Epithelial cell of prostate (primary cell): ENCODE data around the gene FMNL2.

Source experiments
- DNase-seq: peaks from one replicate; pipeline ENCODE4 v3.0.0-alpha.2; 2011; ENCODE audit warnings: low read depth, low spot score
- H3K27ac ChIP-seq: fragments of 450-650 bp; 2 replicates; pipeline ENCODE4 v1.5.1; 2017; ENCODE audit warnings: mild to moderate bottlenecking

The FMNL2 gene

DNA sequence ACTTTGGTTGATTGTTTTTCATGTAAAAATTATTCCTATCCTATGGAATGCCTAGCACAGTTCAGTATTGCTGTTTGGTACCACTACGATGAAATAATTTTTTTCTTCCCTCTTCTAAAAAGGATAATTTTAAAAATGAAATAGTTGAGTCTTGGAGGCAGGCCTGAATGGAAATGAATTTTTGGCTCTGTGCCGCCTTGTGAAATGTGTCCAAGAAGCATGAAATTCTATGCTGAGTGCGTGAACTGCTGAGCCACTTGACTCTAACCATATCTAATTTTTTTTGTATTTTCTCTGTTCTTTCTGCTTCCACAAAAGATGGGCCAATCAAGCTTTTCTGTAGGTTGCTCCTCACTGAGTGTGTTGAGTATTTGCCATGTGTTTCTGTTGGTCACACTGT lies 287.2 kb downstream of the FMNL2 start:
- DNase-seq, result no peak
- H3K27ac ChIP-seq, result no peak overlapping the region

DNA sequence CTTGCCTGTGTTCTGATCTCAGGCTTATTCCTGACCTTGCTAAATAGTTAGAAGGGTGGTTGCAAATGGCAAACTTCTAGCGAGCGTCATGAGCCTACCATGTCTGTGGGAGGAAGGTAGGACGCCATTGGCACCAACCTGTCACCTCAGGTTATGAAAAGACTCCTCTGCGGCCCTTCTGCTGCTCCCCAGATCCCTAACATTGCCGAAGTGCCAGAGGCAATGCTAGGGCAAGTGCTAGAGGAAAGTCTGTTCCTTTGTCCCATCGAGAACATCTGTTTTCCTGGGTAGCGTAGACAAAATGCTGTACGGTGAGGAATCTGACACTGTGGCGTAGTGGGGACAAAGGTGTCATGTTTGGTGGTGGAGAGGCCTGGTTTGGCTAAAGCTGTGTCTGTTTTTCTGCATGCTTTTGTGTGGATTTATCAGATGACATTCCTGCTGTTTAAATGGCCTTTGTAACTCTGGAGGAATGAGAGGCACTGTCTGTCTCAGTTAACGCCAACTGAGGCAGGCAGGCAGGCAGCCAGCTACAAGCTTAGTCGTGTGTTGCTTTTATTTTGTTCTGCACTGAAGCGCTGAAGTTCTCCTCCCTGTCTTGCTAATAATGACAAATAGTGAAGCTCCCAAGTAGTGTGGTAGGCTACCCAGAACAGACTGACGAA lies 288.2 kb downstream of the FMNL2 start:
- no peak overlapping the region for H3K27ac ChIP-seq
- no peak for DNase-seq

DNA sequence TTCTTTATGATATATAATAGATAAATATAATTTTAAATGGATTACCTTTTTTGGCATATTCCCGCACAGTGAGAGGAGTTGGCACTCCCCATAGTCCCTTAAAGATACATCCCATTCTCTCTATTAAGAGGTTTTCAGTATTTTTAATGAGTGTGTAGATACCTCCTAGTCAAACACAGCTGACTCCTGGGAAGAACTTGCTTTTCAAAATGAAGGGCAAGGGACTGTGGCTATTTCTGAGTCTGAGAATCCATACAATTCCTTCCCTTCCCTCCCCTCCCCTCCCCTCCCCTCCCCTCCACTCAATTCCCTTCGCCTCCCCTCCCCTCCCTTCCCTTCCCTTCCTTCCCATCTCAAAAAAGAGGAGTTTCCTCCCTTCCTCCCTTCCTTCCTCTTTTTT lies 288.8 kb downstream of the FMNL2 start:
- H3K27ac ChIP-seq, result no peak overlapping the region
- DNase-seq, result no peak

DNA sequence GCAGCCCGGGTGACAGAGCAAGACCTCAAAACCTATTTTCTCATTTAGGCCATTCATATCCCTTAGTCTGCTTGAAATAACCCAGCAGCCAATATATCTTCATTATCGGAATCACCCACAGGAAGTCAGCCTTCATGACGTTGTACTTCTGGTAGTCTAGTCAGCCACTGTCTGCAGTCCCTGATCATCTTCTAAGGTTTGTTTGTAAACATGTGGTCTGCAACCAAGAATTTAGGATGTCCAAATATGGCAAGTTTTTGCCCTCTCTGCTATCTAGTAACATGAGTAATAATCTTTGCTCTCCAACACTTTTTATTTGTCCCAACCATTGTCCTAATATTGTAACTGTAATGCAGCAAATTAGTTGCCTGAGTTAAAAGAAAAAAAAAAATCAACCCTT lies 289.8 kb downstream of the FMNL2 start:
- no peak for DNase-seq
- H3K27ac ChIP-seq, result no peak overlapping the region

DNA sequence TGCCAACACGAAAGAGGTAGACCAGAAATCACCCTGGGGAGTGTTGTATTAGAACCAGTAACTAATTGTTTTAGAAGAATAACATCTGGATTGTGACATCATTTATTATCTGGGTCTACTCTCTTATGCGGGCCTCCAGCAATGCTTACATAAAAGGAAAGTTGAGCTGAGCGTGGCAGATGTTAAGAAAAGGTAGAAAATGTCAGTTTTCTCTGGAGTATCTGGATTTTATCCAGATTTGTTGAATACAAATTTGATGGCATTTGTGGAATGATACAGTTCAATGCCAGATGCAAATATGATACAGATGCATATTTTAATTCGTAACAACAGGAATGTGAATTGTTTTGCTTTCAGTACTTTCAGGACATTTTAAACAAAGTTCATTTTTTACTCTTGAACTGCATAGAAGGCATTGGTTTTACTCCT lies 292.0 kb downstream of the FMNL2 start:
- no peak for DNase-seq
- H3K27ac ChIP-seq, result no peak overlapping the region

DNA sequence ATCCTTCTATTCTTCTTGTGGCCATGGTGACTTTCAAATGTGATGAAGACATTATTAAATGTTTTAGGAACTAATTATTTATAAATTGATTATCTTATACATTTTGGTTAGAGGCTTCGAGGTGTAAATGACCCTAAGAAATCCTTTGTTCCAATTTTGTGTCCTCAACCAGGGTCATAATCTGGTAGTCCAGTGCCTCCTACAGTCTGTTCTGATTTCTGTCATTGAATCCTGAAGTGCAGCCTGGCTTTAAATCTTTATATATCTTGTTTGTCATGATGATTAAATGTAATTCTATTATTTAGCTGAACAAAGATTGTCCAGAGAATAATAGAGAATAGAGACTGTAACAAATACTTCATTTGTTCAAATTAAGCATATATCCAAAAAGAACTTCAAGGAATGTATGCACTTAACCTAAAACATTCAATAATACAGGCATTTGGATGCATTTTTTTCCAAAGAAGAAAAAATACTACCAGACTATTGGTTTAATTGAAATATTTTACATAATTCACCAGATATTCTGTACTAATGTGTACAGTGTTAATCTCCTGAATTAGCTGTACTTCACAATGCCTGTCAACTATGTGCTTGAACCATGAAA lies 292.5 kb downstream of the FMNL2 start:
- DNase-seq, result no peak
- no peak overlapping the region for H3K27ac ChIP-seq

DNA sequence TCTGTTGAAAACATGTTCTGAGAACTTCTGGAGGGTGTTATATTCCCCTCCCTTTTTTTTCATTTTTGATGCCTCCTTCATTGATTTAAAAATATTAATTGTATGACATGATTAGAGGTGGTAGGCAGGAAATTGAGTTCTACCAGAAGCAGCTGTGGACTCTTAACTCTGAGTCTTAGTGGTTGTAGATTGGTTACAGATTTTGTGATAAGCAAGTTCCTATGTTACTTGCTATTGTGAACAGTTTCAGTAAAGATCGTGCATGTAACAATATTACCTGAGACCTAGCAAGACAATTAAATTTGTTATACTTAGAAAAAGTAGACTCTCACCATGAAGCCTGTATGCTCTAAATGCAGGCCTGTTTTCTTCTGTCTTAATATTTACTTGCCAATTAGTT lies 294.2 kb downstream of the FMNL2 start:
- no peak overlapping the region for H3K27ac ChIP-seq
- no peak for DNase-seq

DNA sequence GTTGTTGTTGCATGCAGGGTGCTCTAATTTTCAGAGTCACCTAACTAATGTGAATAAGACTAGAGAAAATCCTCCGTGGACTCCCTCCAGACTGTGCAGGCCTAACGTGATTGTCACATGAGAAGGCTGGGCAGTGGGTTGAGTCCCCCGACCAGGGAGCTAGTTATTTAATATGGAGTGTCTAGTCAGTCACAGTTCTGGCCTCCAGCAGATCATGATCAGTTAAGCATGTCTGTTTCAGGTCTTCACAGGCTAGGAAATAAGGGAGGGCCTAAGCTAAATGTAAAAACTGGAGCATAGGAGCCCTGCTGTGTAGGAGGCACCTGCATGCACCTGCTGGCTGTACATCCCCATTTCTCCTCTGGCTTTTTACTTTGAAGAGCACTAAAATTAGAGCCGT lies 295.5 kb downstream of the FMNL2 start:
- DNase-seq, result no peak
- no peak overlapping the region for H3K27ac ChIP-seq

DNA sequence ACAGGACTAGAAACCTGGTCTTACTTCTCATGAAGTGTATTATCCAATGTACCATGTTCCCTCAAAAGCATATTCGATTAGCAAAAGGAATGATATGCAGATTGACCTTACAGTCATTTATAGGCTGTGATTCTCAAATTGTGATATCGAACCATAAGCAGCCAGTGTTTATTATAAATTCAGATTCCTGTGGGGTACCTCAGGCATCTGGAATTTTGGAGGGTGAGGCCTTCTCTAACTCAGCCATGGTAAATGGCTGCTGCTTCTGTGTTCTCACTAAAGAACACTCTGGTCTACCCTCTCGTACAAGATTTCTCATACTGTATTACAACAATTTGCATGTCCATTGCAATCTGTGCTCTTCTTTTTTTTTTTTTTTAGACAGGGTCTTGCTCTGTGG lies 297.8 kb downstream of the FMNL2 start:
- H3K27ac ChIP-seq, result no peak overlapping the region
- DNase-seq, result no peak

DNA sequence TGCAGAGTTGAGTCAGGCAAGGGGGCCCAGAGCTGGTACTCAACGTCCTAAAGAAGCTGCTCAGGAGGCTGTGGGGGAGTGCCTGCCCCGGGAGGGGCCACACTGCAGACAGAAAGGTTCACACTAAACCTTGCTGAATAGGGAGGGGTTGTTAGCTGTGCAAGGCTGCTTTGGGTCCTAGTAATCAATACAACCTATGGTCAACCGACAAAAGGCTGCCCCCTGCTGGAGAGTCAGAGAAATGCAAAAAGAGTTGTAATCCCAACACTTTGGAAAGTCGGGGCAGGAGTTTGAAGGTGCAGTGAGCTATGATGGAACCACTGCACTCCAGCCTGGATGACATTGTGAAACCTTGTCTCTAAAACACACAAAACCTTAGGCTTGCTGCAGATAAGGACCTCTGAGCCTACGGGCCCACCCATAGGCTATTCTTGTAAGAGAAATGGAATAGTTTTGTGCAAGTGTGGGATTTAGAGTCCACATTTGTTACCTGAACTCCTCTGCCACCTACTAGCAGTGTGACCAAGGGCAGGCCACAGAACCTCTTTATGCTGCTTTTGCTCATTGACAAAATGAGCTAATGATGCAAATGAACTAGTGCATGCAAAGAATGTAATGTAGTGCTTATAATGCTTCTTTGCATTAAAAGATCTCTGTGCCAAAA lies 300.8 kb downstream of the FMNL2 start:
- H3K27ac ChIP-seq, result no peak overlapping the region
- DNase-seq, result no peak

DNA sequence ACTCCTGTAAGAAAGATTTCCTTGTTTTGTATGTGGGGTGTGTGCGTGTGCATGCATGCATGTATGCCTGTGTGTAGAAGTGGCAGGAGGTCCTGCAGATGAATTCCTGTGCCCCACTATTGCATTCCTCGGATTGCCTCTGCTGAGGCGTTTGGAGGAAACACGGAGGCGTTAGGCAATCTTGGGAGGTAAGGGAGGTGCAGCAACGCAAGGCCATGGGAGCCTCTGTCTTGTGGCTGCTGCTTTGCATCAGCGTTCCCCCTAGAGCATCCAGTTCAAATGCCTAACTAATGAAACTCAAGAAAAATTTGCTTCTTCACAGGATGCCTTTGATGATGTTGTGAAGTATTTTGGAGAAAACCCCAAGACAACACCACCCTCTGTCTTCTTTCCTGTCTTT lies 302.3 kb downstream of the FMNL2 start:
- no peak for DNase-seq
- H3K27ac ChIP-seq, result no peak overlapping the region

DNA sequence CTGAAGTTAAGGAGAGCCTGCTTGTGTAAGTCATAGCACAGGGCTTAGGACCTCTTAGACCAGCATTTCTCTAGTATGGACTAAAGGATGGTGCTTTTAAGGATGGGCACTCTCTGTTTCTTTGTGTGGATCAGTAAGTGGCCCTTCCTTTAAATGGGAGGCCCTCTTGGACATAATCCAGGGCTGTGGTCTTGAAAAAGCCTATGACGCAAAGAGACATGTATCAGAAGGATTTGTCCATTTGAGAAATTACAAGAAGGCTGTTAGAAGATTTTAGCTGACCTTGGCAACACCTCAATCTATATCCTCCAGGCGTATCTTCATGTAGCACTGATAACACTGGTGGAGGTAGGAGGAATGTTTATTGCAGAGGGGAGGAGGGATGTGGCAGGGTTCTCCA lies 303.1 kb downstream of the FMNL2 start:
- DNase-seq, result no peak
- H3K27ac ChIP-seq, result no peak overlapping the region

DNA sequence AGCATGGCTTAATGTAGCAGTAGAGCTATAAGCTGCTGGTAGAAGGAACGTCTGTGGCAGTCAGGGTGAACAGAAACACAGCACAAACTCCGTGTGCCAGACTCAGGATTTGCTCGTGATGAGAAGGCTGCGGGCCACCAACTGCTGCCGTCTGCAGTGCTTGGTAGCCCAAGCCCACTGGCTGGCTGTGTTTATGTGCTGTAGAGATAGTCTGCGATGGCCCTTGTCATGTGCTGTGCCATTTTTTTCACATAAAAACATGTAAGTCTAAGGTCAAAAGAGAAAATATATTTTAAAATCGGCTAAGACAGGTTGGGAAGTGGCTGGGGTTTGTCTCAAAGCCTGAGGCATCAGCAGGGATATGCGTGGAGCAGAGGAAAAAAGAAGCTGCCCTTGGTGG lies 303.6 kb downstream of the FMNL2 start:
- H3K27ac ChIP-seq, result no peak overlapping the region
- DNase-seq, result no peak

DNA sequence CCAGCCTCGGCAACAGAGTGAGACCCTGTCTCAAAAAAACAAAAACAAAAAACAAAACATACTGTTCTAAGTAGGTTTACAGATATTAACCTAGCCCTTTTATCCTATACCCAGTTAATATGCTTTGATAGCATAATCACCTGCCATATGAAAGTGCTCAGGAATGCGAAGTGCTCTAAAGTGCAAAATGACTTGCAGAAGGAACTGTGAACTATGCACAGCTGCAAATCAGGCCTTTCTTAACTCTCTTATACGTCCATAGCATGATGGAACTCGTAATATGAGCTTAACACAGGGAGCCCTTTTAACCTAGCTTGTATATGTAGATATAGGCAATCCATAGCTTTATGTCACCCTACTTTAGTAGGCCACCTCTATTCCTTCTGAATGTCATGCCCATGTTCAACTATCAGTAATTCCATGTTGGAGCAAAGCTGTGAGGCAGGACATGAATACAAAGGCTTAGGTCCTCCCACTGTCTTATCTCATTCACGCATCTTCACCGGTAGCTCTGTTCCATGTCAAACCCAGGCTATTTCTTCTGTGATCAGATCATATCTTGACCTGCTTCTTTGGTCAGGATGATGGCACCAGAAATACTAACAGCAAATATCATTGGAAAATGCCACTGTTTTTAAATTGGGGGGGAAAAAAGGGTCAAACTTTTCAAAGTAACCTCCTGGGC lies 309.4 kb downstream of the FMNL2 start:
- no peak for DNase-seq
- no peak overlapping the region for H3K27ac ChIP-seq

DNA sequence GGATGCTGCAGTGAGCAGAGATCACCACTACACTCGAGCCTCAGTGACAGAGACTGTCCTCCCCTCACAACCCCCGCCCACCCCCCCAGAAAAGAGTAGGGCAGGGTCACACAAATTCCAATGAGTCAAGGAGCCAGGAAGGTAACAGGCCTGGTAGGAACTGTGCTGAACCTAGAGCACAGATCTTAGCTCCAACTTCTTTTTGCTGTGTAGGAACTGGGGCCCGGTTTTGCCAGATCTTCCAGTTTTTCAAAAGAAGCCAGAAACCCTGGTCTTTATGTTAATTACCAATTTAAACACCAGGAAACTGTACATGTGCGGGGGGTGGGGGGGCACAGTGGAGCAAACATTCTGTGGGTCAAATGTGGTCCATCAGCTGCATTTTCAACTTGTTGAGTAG lies 311.3 kb downstream of the FMNL2 start:
- no peak for DNase-seq
- H3K27ac ChIP-seq, result peak overlapping the region; percentile 63

DNA sequence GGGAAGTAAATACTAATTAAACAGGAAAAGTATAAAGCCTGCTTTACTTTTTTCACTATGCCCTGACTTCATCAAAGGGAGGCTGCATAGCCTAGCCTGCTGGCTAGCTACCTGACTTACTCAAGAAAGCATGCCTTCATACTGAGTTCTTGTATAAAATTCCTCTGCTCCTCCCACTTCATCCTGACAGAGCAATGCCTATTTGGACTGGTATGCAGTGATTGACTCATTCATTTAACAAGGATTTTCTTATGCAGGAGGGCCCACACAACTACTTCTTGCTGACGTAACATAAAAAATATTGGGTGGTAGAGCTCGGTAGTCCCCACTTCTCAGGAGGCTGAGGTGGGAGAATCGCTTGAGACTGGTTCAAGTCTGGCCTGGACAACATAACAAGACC lies 311.8 kb downstream of the FMNL2 start:
- peak; percentile 72 for DNase-seq
- H3K27ac ChIP-seq, result peak overlapping the region; percentile 63

DNA sequence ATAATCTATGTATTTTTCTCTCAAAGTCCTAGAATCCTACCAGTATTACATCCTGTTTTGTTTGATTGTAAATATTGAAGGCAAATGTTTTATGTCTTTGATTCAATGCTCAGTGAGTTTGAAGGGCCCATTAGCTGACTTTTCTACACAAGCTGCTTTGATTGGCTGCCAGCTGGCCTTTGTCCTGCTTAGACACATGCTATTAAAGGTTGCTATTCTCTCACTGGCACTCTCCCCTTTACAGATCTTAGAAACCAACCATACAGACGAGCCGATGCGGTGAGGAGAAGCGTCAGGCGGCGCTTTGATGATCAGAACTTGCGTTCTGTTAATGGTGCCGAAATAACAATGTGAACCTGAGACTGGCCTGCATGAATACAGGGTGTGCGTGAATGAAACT lies 312.6 kb downstream of the FMNL2 start:
- DNase-seq, result no peak
- H3K27ac ChIP-seq, result peak overlapping the region; percentile 63

DNA sequence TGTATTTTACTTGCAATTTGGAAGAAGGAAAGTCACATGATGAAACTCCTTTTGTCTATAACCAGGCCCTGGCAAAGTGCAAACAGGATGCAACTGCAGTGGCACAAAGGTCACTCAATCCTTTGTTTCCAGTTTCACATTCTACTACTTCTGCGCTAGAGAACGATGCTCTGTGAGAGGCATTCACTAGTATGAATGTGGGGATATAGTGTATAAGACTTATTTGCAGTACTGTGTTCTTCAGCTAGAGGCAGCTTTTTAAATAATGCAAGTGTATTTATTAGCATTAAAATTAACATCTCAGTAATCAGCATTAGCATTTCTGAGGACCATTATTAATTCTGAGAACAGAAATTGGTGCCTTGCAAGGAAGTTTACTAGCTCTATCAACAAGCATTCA lies 313.4 kb downstream of the FMNL2 start:
- H3K27ac ChIP-seq, result peak overlapping the region; percentile 63
- no peak for DNase-seq

DNA sequence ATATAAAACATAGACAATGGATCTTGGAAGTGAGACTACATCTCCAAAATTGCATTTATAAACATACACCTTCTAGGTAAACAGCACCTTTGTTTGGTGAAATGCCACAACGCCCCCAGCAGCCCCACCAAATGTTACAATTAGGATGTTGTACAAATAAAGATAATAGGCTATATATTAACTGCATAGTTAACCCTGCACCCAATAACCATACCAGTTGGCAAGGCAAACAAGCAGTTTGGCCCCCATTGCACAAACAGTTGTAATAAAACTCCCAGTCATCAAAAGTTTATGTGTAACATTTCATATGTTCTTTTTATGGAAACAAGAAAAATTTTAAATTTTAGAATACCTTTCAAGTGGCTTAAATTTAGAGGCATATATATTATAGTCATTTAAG lies 315.0 kb downstream of the FMNL2 start:
- H3K27ac ChIP-seq, result no peak overlapping the region
- DNase-seq, result no peak

DNA sequence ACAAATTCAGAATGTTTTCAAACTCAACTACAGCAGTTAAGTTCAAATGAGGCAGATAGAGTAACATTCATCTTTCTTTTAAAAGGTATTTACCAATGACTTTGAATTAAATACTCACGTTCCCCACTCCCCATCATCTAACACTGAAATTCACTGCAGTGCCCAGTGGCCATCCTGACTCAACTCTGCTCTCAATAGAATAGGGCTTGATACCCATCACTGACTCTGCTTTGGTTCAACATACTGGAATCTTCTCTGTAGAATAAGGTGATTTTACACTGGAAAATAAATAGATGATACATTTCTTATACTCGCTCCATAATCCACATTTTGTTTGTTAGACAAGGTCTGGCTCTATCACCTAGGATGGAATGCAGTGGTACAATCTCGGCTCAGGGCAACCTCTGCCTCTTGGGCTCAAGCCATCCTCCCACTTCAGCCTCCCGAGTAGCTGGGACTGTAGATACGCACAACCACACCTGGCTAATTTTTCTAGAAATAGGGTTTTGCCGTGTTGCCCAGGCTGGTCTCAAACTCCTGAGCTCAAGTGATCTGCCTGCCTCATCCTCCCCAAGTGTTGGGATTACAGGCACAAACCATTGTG lies 315.9 kb downstream of the FMNL2 start:
- no peak for DNase-seq
- H3K27ac ChIP-seq, result no peak overlapping the region

DNA sequence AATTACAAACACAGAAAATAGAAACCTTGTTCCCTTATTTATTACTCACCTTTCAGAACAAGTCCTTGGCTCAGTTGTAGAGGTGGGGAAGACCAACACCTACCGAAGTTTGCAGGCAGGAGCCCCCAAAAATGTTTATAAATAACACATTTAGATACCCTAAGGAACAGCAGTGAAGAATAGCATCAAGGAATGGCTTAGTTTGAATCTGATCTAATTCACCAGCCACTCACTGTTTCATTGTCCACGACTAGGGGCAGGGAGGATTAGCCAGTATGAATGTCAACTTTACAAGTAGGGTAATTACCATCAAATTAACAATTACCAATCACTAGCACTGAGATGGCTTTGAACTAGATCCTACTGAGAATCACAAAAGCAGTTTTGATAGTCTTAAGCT lies 316.9 kb downstream of the FMNL2 start:
- no peak for DNase-seq
- H3K27ac ChIP-seq, result peak overlapping the region; percentile 1
